ENCODE data around the gene GPR68. TPM values are rescaled to one million over a fixed set of nuclear protein-coding genes. Genes with fewer than 3 reads are reported as not detected.

GPR68 gene
- total and polyA plus RNA-seq, 2 experiments from 2014 or later = 0.19 to 0.35 TPM

DNA sequence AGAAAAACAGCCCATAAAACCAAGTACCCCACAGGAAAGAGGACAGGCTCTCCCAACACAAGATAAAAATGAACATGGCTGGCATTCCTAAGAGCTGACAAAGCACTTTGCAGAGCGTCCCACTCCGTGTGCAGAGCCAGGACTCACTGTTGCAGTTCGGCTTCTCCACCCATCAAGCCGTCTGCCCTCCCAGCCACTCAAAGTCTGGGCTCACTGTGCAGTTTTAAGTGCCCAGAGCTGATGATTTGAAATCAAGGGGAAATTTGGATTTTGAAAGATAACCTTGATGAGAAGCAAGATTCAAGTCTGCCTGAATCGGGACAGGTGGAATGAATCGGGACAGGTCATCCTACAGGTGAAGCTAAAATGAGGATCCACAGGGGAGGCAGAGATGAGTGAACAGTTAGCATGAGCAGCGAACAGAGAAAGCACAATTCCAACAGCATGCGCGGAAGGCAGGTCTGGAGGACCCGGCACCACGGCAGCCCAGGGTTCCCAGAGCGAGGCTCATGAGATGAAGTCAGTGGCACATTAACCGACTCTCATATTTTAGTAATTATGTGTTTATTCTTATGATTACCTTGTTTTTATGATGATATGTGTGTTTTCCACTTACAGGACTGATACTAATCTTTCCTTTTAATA, 39.8 kb upstream of the GPR68 start:
- no peak overlapping the region for H2AFZ ChIP-seq
- no peaks in the 10 kb centered on the region for H3K79me2 ChIP-seq (replicated peaks; ENCODE audit: insufficient read depth)
- no peak for TF ChIP-seq CREB1 (CRISPR knock-in tag; IDR thresholded peaks at IDR 0.05; ENCODE audit: low read depth)
- TF ChIP-seq, protein P1, sequence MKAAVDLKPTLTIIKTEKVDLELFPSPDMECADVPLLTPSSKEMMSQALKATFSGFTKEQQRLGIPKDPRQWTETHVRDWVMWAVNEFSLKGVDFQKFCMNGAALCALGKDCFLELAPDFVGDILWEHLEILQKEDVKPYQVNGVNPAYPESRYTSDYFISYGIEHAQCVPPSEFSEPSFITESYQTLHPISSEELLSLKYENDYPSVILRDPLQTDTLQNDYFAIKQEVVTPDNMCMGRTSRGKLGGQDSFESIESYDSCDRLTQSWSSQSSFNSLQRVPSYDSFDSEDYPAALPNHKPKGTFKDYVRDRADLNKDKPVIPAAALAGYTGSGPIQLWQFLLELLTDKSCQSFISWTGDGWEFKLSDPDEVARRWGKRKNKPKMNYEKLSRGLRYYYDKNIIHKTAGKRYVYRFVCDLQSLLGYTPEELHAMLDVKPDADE (IDR thresholded peaks at IDR 0.05) = no peak
- TF ChIP-seq JUNB (IDR thresholded peaks at IDR 0.05; ENCODE audit: unreplicated experiment) = no peak
- TF ChIP-seq EZH2phosphoT487 (IDR thresholded peaks at IDR 0.05; ENCODE audit: unreplicated experiment) = no peak
- TF ChIP-seq EZH2 (IDR thresholded peaks at IDR 0.05; ENCODE audit: low read depth, unreplicated experiment) = no peak
- no peak for TF ChIP-seq POLR2AphosphoS5 (IDR thresholded peaks at IDR 0.05; ENCODE audit: low read depth)
- TF ChIP-seq ZNF331 (CRISPR knock-in tag; IDR thresholded peaks at IDR 0.05; ENCODE audit: low read depth) = no peak
- no peak for TF ChIP-seq STAT1 (IDR thresholded peaks at IDR 0.05; ENCODE audit: unreplicated experiment)
- no peak for TF ChIP-seq NANOG (IDR thresholded peaks at IDR 0.05; ENCODE audit: borderline replicate concordance)
- TF ChIP-seq ZNF114 (CRISPR knock-in tag; IDR thresholded peaks at IDR 0.05) = no peak
- TF ChIP-seq, protein P2, sequence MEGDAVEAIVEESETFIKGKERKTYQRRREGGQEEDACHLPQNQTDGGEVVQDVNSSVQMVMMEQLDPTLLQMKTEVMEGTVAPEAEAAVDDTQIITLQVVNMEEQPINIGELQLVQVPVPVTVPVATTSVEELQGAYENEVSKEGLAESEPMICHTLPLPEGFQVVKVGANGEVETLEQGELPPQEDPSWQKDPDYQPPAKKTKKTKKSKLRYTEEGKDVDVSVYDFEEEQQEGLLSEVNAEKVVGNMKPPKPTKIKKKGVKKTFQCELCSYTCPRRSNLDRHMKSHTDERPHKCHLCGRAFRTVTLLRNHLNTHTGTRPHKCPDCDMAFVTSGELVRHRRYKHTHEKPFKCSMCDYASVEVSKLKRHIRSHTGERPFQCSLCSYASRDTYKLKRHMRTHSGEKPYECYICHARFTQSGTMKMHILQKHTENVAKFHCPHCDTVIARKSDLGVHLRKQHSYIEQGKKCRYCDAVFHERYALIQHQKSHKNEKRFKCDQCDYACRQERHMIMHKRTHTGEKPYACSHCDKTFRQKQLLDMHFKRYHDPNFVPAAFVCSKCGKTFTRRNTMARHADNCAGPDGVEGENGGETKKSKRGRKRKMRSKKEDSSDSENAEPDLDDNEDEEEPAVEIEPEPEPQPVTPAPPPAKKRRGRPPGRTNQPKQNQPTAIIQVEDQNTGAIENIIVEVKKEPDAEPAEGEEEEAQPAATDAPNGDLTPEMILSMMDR (conservative IDR thresholded peaks at IDR 0.05; ENCODE audit: low read depth in 2 of 2) = no peak
- TF ChIP-seq, protein P3, sequence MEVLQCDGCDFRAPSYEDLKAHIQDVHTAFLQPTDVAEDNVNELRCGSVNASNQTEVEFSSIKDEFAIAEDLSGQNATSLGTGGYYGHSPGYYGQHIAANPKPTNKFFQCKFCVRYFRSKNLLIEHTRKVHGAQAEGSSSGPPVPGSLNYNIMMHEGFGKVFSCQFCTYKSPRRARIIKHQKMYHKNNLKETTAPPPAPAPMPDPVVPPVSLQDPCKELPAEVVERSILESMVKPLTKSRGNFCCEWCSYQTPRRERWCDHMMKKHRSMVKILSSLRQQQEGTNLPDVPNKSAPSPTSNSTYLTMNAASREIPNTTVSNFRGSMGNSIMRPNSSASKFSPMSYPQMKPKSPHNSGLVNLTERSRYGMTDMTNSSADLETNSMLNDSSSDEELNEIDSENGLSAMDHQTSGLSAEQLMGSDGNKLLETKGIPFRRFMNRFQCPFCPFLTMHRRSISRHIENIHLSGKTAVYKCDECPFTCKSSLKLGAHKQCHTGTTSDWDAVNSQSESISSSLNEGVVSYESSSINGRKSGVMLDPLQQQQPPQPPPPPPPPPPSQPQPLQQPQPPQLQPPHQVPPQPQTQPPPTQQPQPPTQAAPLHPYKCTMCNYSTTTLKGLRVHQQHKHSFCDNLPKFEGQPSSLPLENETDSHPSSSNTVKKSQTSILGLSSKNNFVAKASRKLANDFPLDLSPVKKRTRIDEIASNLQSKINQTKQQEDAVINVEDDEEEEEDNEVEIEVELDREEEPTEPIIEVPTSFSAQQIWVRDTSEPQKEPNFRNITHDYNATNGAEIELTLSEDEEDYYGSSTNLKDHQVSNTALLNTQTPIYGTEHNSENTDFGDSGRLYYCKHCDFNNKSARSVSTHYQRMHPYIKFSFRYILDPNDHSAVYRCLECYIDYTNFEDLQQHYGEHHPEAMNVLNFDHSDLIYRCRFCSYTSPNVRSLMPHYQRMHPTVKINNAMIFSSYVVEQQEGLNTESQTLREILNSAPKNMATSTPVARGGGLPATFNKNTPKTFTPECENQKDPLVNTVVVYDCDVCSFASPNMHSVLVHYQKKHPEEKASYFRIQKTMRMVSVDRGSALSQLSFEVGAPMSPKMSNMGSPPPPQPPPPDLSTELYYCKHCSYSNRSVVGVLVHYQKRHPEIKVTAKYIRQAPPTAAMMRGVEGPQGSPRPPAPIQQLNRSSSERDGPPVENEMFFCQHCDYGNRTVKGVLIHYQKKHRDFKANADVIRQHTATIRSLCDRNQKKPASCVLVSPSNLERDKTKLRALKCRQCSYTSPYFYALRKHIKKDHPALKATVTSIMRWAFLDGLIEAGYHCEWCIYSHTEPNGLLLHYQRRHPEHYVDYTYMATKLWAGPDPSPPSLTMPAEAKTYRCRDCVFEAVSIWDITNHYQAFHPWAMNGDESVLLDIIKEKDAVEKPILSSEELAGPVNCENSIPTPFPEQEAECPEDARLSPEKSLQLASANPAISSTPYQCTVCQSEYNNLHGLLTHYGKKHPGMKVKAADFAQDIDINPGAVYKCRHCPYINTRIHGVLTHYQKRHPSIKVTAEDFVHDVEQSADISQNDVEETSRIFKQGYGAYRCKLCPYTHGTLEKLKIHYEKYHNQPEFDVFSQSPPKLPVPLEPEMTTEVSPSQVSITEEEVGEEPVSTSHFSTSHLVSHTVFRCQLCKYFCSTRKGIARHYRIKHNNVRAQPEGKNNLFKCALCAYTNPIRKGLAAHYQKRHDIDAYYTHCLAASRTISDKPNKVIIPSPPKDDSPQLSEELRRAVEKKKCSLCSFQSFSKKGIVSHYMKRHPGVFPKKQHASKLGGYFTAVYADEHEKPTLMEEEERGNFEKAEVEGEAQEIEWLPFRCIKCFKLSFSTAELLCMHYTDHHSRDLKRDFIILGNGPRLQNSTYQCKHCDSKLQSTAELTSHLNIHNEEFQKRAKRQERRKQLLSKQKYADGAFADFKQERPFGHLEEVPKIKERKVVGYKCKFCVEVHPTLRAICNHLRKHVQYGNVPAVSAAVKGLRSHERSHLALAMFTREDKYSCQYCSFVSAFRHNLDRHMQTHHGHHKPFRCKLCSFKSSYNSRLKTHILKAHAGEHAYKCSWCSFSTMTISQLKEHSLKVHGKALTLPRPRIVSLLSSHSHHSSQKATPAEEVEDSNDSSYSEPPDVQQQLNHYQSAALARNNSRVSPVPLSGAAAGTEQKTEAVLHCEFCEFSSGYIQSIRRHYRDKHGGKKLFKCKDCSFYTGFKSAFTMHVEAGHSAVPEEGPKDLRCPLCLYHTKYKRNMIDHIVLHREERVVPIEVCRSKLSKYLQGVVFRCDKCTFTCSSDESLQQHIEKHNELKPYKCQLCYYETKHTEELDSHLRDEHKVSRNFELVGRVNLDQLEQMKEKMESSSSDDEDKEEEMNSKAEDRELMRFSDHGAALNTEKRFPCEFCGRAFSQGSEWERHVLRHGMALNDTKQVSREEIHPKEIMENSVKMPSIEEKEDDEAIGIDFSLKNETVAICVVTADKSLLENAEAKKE (CRISPR knock-in tag; IDR thresholded peaks at IDR 0.05) = no peak
- no peaks in the 10 kb centered on the region for H3K27me3 ChIP-seq (ENCODE audit: insufficient read depth)
- peaks cover 16% of the 10 kb centered on the region for H3K36me3 ChIP-seq (ENCODE audit: insufficient read depth)
- ATAC-seq (no peak), DNase-seq (ENCODE audit: low spot score) (no peak)
- Mint-ChIP-seq H3K9me3 (no peaks in the 10 kb centered on the region), H3K27me3 (ENCODE audit: insufficient read depth, low read depth, poor library complexity) (peaks cover 3% of the 10 kb centered on the region), H3K4me3 (no peak overlapping the region), H3K36me3 (ENCODE audit: low read depth) (peaks cover 47% of the 10 kb centered on the region), H3K27ac (no peak overlapping the region), H3K4me1 (no peaks in the 10 kb centered on the region)
- no peaks in the 10 kb centered on the region for H4K20me1 ChIP-seq (replicated peaks; ENCODE audit: insufficient read depth)
- H3F3A ChIP-seq (replicated peaks; ENCODE audit: low read depth) = 0 out of 2 replicates have a peak, but pooled peaks cover 5% of the 10 kb centered on the region
- no peak overlapping the region for H3K27ac ChIP-seq (ENCODE audit: low read depth)
- H3K4me2 ChIP-seq = no peak overlapping the region
- H3K4me3 ChIP-seq = no peak overlapping the region
- H3K4me1 ChIP-seq (ENCODE audit: insufficient read depth) = no peaks in the 10 kb centered on the region
- no peaks in the 10 kb centered on the region for H3K9me2 ChIP-seq (ENCODE audit: insufficient read depth)

Data from GM23338 (cell line).